WERI-Rb-1 (cell line): ENCODE results near the gene SIAH1.

Experiments used
- DNase-seq: peaks from one replicate; pipeline ENCODE4 v3.0.0-alpha.2; 2020
- H3K27ac ChIP-seq: fragments of 250-450 bp; sonication (Bioruptor Pico); 2 replicates; pipeline ENCODE4 v1.5.1; 2020; ENCODE audit warnings: mild to moderate bottlenecking, moderate library complexity
- H3K27me3 ChIP-seq: fragments of 250-450 bp; sonication (Bioruptor Pico); 2 replicates; pipeline ENCODE4 v1.5.1; 2021; ENCODE audit warnings: mild to moderate bottlenecking, low read depth, moderate library complexity; ENCODE audit not compliant: insufficient read depth, severe bottlenecking
- H3K36me3 ChIP-seq: fragments of 250-450 bp; sonication (Bioruptor Pico); 2 replicates; pipeline ENCODE4 v1.5.1; 2020; ENCODE audit warnings: mild to moderate bottlenecking, moderate library complexity
- H3K4me3 ChIP-seq: 2 replicates; pipeline ENCODE4 v1.5.1; 2011; ENCODE audit warnings: low read depth, mild to moderate bottlenecking, control low read depth, low read length
- H3K9me3 ChIP-seq: fragments of 250-450 bp; sonication (Bioruptor Pico); 2 replicates; pipeline ENCODE4 v1.5.1; 2021; ENCODE audit warnings: mild to moderate bottlenecking, moderate library complexity; ENCODE audit not compliant: severe bottlenecking
- TF ChIP-seq, protein P1 (sequence below): IDR thresholded peaks from 2 replicates; pipeline ENCODE4 v1.5.1; 2011; ENCODE audit warnings: low read depth, mild to moderate bottlenecking, control low read depth, inconsistent platforms, low read length

The SIAH1 gene

DNA sequence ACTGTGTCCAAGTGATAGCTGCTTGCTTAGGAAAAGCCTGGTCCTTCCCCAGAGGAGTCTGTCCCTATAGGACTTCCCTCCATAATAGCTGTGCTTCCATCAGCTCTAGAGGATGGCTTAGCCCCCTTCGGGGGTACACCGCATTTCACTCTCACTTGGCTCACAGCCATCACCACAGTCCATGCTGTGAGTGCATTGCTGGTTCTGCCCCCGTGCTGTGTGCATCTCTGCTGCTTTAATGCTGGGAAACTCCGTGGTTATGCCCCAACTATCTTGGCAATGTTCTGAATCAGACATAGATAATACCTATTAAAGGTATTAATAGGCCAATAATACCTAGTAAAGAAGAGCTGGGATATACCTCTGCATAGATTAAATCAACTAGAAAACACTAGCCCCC, 58.3 kb downstream of the SIAH1 start:
- TF ChIP-seq, protein P1, sequence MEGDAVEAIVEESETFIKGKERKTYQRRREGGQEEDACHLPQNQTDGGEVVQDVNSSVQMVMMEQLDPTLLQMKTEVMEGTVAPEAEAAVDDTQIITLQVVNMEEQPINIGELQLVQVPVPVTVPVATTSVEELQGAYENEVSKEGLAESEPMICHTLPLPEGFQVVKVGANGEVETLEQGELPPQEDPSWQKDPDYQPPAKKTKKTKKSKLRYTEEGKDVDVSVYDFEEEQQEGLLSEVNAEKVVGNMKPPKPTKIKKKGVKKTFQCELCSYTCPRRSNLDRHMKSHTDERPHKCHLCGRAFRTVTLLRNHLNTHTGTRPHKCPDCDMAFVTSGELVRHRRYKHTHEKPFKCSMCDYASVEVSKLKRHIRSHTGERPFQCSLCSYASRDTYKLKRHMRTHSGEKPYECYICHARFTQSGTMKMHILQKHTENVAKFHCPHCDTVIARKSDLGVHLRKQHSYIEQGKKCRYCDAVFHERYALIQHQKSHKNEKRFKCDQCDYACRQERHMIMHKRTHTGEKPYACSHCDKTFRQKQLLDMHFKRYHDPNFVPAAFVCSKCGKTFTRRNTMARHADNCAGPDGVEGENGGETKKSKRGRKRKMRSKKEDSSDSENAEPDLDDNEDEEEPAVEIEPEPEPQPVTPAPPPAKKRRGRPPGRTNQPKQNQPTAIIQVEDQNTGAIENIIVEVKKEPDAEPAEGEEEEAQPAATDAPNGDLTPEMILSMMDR = no peak
- no peak overlapping the region for H3K4me3 ChIP-seq
- DNase-seq = no peak
- H3K9me3 ChIP-seq = no peaks in the 10 kb centered on the region
- H3K27me3 ChIP-seq = no peaks in the 10 kb centered on the region
- H3K27ac ChIP-seq = no peak overlapping the region
- H3K36me3 ChIP-seq = no peaks in the 10 kb centered on the region; the same call in 1 of the 2 replicates

GRCh38 chr16:48323783-48324775, 61.1 kb downstream of the SIAH1 start:
- H3K27me3 ChIP-seq = no peaks in the 10 kb centered on the region
- TF ChIP-seq, protein P1 = no peak
- H3K9me3 ChIP-seq = no peaks in the 10 kb centered on the region
- H3K36me3 ChIP-seq = no peaks in the 10 kb centered on the region; the same call in none of the 2 replicates
- DNase-seq = no peak
- H3K27ac ChIP-seq = no peak overlapping the region
- no peak overlapping the region for H3K4me3 ChIP-seq

- Histone ChIP-seq H3K27me3 (no peaks in the 10 kb centered on the region), H3K27ac (no peak overlapping the region), H3K36me3 (no peaks in the 10 kb centered on the region; the same call in none of the 2 replicates), H3K4me3 (no peak overlapping the region), H3K9me3 (no peaks in the 10 kb centered on the region)
- TF ChIP-seq, protein P1 = no peak
- no peak for DNase-seq
Observed at GRCh38 chr16:48321317-48322036, 63.7 kb downstream of the SIAH1 start.

DNA sequence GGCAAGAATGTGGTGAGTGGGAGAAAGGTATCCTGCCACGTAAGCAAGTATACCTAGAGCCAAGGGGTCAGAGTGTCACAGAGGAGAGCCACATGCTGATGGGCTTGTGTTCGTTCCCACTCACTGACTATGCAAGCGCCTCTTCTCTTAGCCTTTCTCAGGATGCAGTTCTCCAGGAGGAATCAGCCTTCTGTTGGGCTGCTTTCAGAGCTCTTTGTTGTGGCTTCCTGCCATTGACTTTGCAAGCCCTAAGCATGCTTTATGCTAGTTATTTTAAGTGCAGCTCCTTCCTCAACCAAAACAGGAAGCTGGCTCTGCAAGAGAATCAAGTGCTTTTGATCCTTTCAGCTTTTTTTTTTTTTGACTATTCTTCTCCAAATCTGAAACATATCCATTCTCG, 66.6 kb downstream of the SIAH1 start:
- H3K27ac ChIP-seq = no peak overlapping the region
- TF ChIP-seq, protein P1 = no peak
- H3K9me3 ChIP-seq = no peaks in the 10 kb centered on the region
- no peak for DNase-seq
- H3K27me3 ChIP-seq = no peaks in the 10 kb centered on the region
- no peak overlapping the region for H3K4me3 ChIP-seq
- no peaks in the 10 kb centered on the region; the same call in none of the 2 replicates for H3K36me3 ChIP-seq

GRCh38 chr16:48317614-48318315, 67.4 kb downstream of the SIAH1 start:
- Histone ChIP-seq H3K9me3 (no peaks in the 10 kb centered on the region), H3K27me3 (no peaks in the 10 kb centered on the region), H3K36me3 (no peaks in the 10 kb centered on the region; the same call in none of the 2 replicates), H3K4me3 (no peak overlapping the region), H3K27ac (no peak overlapping the region)
- TF ChIP-seq, protein P1 = no peak
- DNase-seq = no peak
